NCI-H1417 treated with DMSO at 0.1 percent for 48 hours (cell line): ENCODE measurements around the gene ZNF35.
"Not testable (repeated sequence)": the region's sequence is repeated elsewhere in the genome, so short reads cannot be mapped to it uniquely, and the experiment has no call there.

Experiments
- DNase-seq: peaks from one replicate; lab custom pipeline; 2025; lab: John Stamatoyannopoulos, UW

Gene ZNF35

GRCh38 chr3:44648564-44649229, at the start of gene ZNF35:
TSS of gene ZNF35 (plus strand) at chr3:44648732. CDS start at chr3:44651068, 2,336 bp downstream.
- DNase-seq: peak; percentile 8

- no peak for DNase-seq
Observed at GRCh38 chr3:44601749-44602148, 46.8 kb upstream of the ZNF35 start.

GRCh38 chr3:44612678-44613077, 35.9 kb upstream of the ZNF35 start:
- DNase-seq: no peak

- peak; percentile 9 for DNase-seq
Observed at GRCh38 chr3:44624749-44625480, 23.6 kb upstream of the ZNF35 start, which contains the start of gene ZNF197. TSS of gene ZNF197 (plus strand) at chr3:44625036. CDS start at chr3:44629155, 4,119 bp downstream.

GRCh38 chr3:44628716-44629115, 19.8 kb upstream of the ZNF35 start:
- no peak for DNase-seq

GRCh38 chr3:44632193-44632592, 16.3 kb upstream of the ZNF35 start:
- no peak for DNase-seq

GRCh38 chr3:44642337-44642736, 6.2 kb upstream of the ZNF35 start:
- DNase-seq: no peak

GRCh38 chr3:44643024-44643423, 5.5 kb upstream of the ZNF35 start:
- DNase-seq: no peak

- no peak for DNase-seq
Observed at GRCh38 chr3:44647771-44648170, 761 bp upstream of the ZNF35 start.

GRCh38 chr3:44649709-44650108, 1.2 kb downstream of the ZNF35 start:
- no peak for DNase-seq

GRCh38 chr3:44654039-44654438, 5.5 kb downstream of the ZNF35 start:
- DNase-seq: no peak

GRCh38 chr3:44659015-44659414, 10.5 kb downstream of the ZNF35 start:
- no peak for DNase-seq

GRCh38 chr3:44659434-44659833, 10.9 kb downstream of the ZNF35 start:
- no peak for DNase-seq

GRCh38 chr3:44661189-44661588, 12.7 kb downstream of the ZNF35 start:
- DNase-seq: no peak

GRCh38 chr3:44665173-44665572, 16.6 kb downstream of the ZNF35 start:
- DNase-seq: no peak

GRCh38 chr3:44666346-44666745, 17.8 kb downstream of the ZNF35 start:
- no peak for DNase-seq

- DNase-seq: no peak
Observed at GRCh38 chr3:44669760-44670159, 21.2 kb downstream of the ZNF35 start.

GRCh38 chr3:44673466-44673865, 24.9 kb downstream of the ZNF35 start:
- not testable (repeated sequence) for DNase-seq

GRCh38 chr3:44674211-44674610, 25.7 kb downstream of the ZNF35 start:
- DNase-seq: no peak

GRCh38 chr3:44678480-44679116, 30.1 kb downstream of the ZNF35 start:
- no peak for DNase-seq

- DNase-seq: no peak
Observed at GRCh38 chr3:44680921-44681455, 32.5 kb downstream of the ZNF35 start.

GRCh38 chr3:44682182-44682896, 33.8 kb downstream of the ZNF35 start:
- no peak for DNase-seq
